HCT116 (cell line): ENCODE results near the gene PMEPA1. TPM values are rescaled to one million over a fixed set of nuclear protein-coding genes. Genes with fewer than 3 reads are reported as not detected.

Source experiments
- ATAC-seq: fragments of 200-7000 bp; cut with Tn5 transposase; 2 replicates; pipeline ENCODE4 v1.9.1; 2020; ENCODE audit warnings: mild to moderate bottlenecking, moderate library complexity
- BruUV-seq: library from RNA; stranded (reverse); fragments of 400-500 nt; replicated peaks from 2 replicates; lab custom pipeline; 2021; lab: Mats Ljungman, UMichigan
- CTCF ChIA-PET: fragments of 300-600 bp; sonication (Branson Sonifier 250); formaldehyde crosslinking; loops from one replicate; lab custom pipeline; 2021; ENCODE audit warnings: antibody characterized with exemption; lab: Charles Lee
- POLR2A ChIA-PET: fragments of 300-600, 350-600 bp; sonication (Branson Sonifier 250); formaldehyde crosslinking; loops from one replicate; lab custom pipeline; 2021; ENCODE audit warnings: antibody characterized with exemption; lab: Charles Lee
- RAD21 ChIA-PET, 2 experiments: fragments of 300-600 bp; sonication (Branson Sonifier 250); formaldehyde crosslinking; loops; one replicate each; lab custom pipeline; 2023; ENCODE audit warnings: low total read pairs in 2 of 2; ENCODE audit not compliant: uncharacterized antibody in 2 of 2, unreplicated experiment in 2 of 2, low non-redundant PET in 1 of 2; lab: Charles Lee
- DNase-seq: peaks from one replicate; pipeline ENCODE4 v3.0.0-alpha.2; 2010; ENCODE audit warnings: low read depth, low spot score
- H2AFZ ChIP-seq: fragments of 200-600 bp; shearing (Covaris generic), sonication (generic); 2 replicates; pipeline ENCODE4 v1.6.1; 2017; ENCODE audit warnings: low read depth, mixed run types, mixed read lengths, antibody characterized with exemption, low read length; ENCODE audit not compliant: poor library complexity, severe bottlenecking
- H3K27ac ChIP-seq: 2 replicates; pipeline ENCODE4 v1.5.1; 2012; ENCODE audit warnings: low read depth, low read length
- H3K27me3 ChIP-seq: fragments of 200-600 bp; sonication (generic); 2 replicates; pipeline ENCODE4 v1.6.1; 2016; ENCODE audit warnings: mixed run types, low read length, mixed read lengths; ENCODE audit not compliant: insufficient read depth
- H3K36me3 ChIP-seq, 2 experiments: fragments of 200-500 bp in 1 of 2; fragments of 200-600 bp in 1 of 2; sonication (Bioruptor generic) in 1 of 2; sonication (generic) in 1 of 2; 2 replicates each; pipeline versions ENCODE4 v1.5.1 to v1.6.1; 2014 to 2016; ENCODE audit warnings: low read length in 2 of 2, inconsistent platforms in 1 of 2, mixed read lengths in 1 of 2, mixed run types in 1 of 2; ENCODE audit not compliant: insufficient read depth in 2 of 2, control insufficient read depth in 1 of 2
- H3K4me1 ChIP-seq, 2 experiments: fragments of 200-600 bp in 1 of 2; sonication (generic) in 1 of 2; 2 replicates each; pipeline versions ENCODE4 v1.5.1 to v1.6.1; 2012 to 2017; ENCODE audit warnings: low read length in 2 of 2, inconsistent platforms in 1 of 2, mild to moderate bottlenecking in 1 of 2, mixed read lengths in 1 of 2, mixed run types in 1 of 2, moderate library complexity in 1 of 2; ENCODE audit not compliant: insufficient read depth in 2 of 2, control insufficient read depth in 1 of 2
- H3K4me2 ChIP-seq: fragments of 200-600 bp; sonication (generic); 2 replicates; pipeline ENCODE4 v1.6.1; 2017; ENCODE audit warnings: mixed run types, low read length, mixed read lengths
- H3K4me3 ChIP-seq, 2 experiments: fragments of 200-600 bp in 1 of 2; sonication (generic) in 1 of 2; replicated peaks in 1 of 2; 2 replicates each; pipeline ENCODE4 v1.5.1; 2011 to 2016; ENCODE audit warnings: low read length in 2 of 2, control low read depth in 1 of 2, low read depth in 1 of 2, mild to moderate bottlenecking in 1 of 2, mixed read lengths in 1 of 2, mixed run types in 1 of 2
- H3K79me2 ChIP-seq: fragments of 200-600 bp; sonication (generic); 2 replicates; pipeline ENCODE4 v1.6.1; 2017; ENCODE audit warnings: mild to moderate bottlenecking, mixed run types, low read length, moderate library complexity, mixed read lengths; ENCODE audit not compliant: insufficient read depth
- H3K9ac ChIP-seq: fragments of 200-600 bp; sonication (generic); 2 replicates; pipeline ENCODE4 v1.6.1; 2016; ENCODE audit warnings: low read length, mixed read lengths
- H3K9me2 ChIP-seq: fragments of 200-600 bp; sonication (generic), shearing (Covaris generic); 2 replicates; pipeline ENCODE4 v1.6.1; 2017; ENCODE audit warnings: mixed run types, mild to moderate bottlenecking, moderate library complexity; ENCODE audit not compliant: insufficient read depth
- H3K9me3 ChIP-seq, 2 experiments: fragments of 200-500 bp in 1 of 2; fragments of 200-600 bp in 1 of 2; sonication (Bioruptor generic) in 1 of 2; sonication (generic) in 1 of 2; 2 replicates each; pipeline ENCODE4 v1.6.1; 2014 to 2017; ENCODE audit warnings: low read length in 2 of 2, mixed read lengths in 2 of 2, inconsistent platforms in 1 of 2, low read depth in 1 of 2, mild to moderate bottlenecking in 1 of 2, mixed run types in 1 of 2, moderate library complexity in 1 of 2; ENCODE audit not compliant: control insufficient read depth in 1 of 2, insufficient read depth in 1 of 2
- H4K20me1 ChIP-seq: fragments of 200-600 bp; sonication (generic), shearing (Covaris generic); 2 replicates; pipeline ENCODE4 v1.6.1; 2017; ENCODE audit warnings: mixed run types, mild to moderate bottlenecking, moderate library complexity; ENCODE audit not compliant: insufficient read depth
- EGR1 ChIP-seq: IDR thresholded peaks from 2 replicates; pipeline ENCODE4 v1.6.1; 2012; ENCODE audit warnings: low read depth
- ELF1 ChIP-seq: IDR thresholded peaks from 2 replicates; pipeline ENCODE4 v1.6.1; 2012; ENCODE audit warnings: low read depth, borderline replicate concordance
- FOSL1 ChIP-seq: IDR thresholded peaks from 2 replicates; pipeline ENCODE4 v1.6.1; 2012; ENCODE audit warnings: low read depth
- RAD21 ChIP-seq: IDR thresholded peaks from 2 replicates; pipeline ENCODE4 v1.6.1; 2012; ENCODE audit warnings: low read depth, mild to moderate bottlenecking
- SIN3A ChIP-seq: IDR thresholded peaks from 2 replicates; pipeline ENCODE4 v1.6.1; 2012; ENCODE audit warnings: low read depth
- TCF7L2 ChIP-seq: IDR thresholded peaks from 2 replicates; pipeline ENCODE4 v1.7.0; 2011; ENCODE audit warnings: borderline replicate concordance, inconsistent platforms; ENCODE audit not compliant: insufficient read depth, insufficient read length; ENCODE audit errors: extremely low read depth
- intact Hi-C: fragments of 100-400 bp; cut with micrococcal nuclease; formaldehyde crosslinking; loops from 2 replicates; pipeline ENCODE4 v1.10.0; 2022
- total RNA-seq: library from RNA; stranded (reverse); gene quantifications from one replicate; pipeline ENCODE4 v1.2.1, GENCODE V29; 2021; ENCODE audit not compliant: unreplicated experiment
- TF ChIP-seq, protein P1 (sequence below): IDR thresholded peaks from 2 replicates; pipeline ENCODE4 v1.6.1; 2012
- TF ChIP-seq, protein P2 (sequence below): IDR thresholded peaks from 2 replicates; pipeline ENCODE4 v1.6.1; 2012
- TF ChIP-seq, protein P3 (sequence below): IDR thresholded peaks from 2 replicates; pipeline ENCODE4 v1.6.1; 2012; ENCODE audit warnings: low read depth

The PMEPA1 gene
- total RNA-seq, 1 experiment from 2014 or later: 0.64 TPM

DNA sequence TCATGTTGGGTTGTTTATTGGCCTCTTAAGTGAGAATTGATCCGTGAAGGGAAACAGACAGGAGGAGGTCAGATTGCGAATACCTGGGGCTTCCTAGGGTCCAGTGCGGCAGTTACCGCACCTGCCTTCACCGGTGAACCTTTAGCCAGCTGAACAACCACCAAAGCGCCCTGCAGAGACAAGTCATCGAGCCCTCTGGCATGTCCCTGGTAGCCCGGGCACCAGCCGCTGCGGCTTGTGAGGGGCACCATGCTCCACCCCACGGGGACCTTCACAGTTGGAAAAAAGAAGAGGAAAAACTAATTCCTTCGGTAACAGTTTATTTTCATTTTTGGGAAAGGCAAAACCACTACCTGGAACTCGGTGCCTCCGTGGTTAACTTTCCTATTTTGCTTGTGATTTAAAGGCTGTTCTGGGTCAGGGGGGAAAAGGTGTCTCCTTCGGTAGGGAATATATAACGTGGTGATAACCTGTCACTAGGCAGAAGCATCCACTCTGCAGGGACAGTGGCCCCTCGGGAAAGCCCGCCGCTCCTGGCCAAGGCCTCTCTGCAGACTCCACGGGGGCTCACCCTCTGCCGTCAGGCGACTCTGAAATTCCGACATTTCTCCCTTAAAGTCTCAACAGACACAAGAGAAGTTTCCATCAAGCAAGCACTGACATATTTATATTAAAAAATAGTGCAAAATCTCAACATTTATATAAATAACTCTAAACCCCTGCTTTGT, 58.9 kb downstream of the PMEPA1 start:
- Histone ChIP-seq H3K4me2 (no peak overlapping the region), H3K4me3 (no peak overlapping the region), H3K27ac (no peak overlapping the region), H3K9me2 (no peaks in the 10 kb centered on the region), H3K4me1 (no peaks in the 10 kb centered on the region), H3K36me3 (no peaks in the 10 kb centered on the region), H2AFZ (no peak overlapping the region), H4K20me1 (no peaks in the 10 kb centered on the region), H3K27me3 (peaks cover 36% of the 10 kb centered on the region), H3K79me2 (no peaks in the 10 kb centered on the region), H3K9me3 (no peaks in the 10 kb centered on the region), H3K9ac (no peak overlapping the region)
- TF ChIP-seq RAD21: no peak
- no peak for TF ChIP-seq EGR1
- TF ChIP-seq, protein P1, sequence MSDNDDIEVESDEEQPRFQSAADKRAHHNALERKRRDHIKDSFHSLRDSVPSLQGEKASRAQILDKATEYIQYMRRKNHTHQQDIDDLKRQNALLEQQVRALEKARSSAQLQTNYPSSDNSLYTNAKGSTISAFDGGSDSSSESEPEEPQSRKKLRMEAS: no peak
- TF ChIP-seq ELF1: no peak
- TF ChIP-seq, protein P2, sequence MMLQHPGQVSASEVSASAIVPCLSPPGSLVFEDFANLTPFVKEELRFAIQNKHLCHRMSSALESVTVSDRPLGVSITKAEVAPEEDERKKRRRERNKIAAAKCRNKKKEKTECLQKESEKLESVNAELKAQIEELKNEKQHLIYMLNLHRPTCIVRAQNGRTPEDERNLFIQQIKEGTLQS: no peak
- no peak for TF ChIP-seq SIN3A
- no peak for TF ChIP-seq FOSL1
- TF ChIP-seq TCF7L2: no peak
- TF ChIP-seq, protein P3, sequence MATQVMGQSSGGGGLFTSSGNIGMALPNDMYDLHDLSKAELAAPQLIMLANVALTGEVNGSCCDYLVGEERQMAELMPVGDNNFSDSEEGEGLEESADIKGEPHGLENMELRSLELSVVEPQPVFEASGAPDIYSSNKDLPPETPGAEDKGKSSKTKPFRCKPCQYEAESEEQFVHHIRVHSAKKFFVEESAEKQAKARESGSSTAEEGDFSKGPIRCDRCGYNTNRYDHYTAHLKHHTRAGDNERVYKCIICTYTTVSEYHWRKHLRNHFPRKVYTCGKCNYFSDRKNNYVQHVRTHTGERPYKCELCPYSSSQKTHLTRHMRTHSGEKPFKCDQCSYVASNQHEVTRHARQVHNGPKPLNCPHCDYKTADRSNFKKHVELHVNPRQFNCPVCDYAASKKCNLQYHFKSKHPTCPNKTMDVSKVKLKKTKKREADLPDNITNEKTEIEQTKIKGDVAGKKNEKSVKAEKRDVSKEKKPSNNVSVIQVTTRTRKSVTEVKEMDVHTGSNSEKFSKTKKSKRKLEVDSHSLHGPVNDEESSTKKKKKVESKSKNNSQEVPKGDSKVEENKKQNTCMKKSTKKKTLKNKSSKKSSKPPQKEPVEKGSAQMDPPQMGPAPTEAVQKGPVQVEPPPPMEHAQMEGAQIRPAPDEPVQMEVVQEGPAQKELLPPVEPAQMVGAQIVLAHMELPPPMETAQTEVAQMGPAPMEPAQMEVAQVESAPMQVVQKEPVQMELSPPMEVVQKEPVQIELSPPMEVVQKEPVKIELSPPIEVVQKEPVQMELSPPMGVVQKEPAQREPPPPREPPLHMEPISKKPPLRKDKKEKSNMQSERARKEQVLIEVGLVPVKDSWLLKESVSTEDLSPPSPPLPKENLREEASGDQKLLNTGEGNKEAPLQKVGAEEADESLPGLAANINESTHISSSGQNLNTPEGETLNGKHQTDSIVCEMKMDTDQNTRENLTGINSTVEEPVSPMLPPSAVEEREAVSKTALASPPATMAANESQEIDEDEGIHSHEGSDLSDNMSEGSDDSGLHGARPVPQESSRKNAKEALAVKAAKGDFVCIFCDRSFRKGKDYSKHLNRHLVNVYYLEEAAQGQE: no peak
- no TSS peak for BruUV-seq
- DNase-seq (no peak), ATAC-seq (no peak)
- ChIA-PET POLR2A (no interaction called here), CTCF (no interaction called here), RAD21 (no interaction called here)
- intact Hi-C loops: loop anchor here (5.0 kb wide), 1 partner anchor 376 kb away; no protein-coding TSS in a partner anchor
